PC-3 (cell line): ENCODE data around the gene LRRC74A.

Source experiments
- EZH2 ChIP-seq: fragments of 300-600 bp; sonication (generic); IDR thresholded peaks from one replicate; pipeline ENCODE4 v1.6.1; 2017; ENCODE audit warnings: antibody characterized with exemption, mild to moderate bottlenecking, low read length; ENCODE audit not compliant: unreplicated experiment
- EZH2phosphoT487 ChIP-seq: fragments of 300-600 bp; sonication (generic); IDR thresholded peaks from 2 replicates; pipeline ENCODE4 v1.6.1; 2018; ENCODE audit warnings: mild to moderate bottlenecking, antibody characterized with exemption, low read length, borderline replicate concordance
- TF ChIP-seq, protein P1 (sequence below): fragments of 300-600 bp; sonication (generic); conservative IDR thresholded peaks from 2 replicates; pipeline ENCODE4 v1.5.1; 2017; ENCODE audit warnings: antibody characterized with exemption, low read depth, mild to moderate bottlenecking, low read length

DNA sequence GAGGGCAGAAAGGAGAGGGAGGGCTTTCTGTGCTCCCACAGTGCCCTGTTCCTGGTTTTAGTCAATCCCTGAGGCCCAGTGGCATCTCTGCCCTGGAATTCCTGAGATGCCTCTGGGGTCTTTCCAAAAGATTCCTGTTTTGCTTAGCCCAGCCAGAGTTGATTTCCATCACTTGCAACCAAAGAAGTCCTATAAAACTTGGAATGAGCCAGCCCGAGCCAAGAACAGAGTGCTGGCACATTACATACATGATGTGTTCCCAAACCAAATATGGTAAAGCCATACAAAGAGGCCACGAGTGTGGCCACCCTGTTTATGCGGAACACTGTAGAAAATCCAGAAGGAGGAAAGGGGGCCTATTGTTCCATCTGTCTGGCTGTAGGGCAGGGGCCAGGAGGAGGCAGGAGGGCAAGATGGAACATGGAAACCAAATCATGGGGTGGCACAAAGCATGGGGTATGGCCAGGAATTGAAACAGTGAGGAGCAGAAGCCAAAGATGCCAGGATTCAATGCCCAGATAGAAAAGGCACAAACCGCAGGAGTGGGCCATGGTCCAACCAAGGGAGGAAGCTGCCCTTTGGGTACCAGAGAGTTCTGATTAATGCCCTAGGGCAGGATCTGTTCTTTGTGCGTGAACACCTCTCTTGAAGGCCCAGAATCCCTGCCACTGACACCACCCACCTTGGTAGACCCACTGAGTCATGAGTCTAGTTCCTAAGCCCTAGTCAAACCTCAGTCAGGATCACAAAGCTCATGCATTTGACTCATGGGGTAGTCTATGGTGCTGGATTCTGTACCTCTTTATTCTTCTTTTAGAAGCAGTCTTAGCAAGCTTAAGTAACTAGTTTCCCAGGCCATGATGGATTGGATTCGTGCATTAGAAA lies 75.2 kb downstream of the LRRC74A start:
- TF ChIP-seq EZH2phosphoT487 = no peak
- TF ChIP-seq, protein P1, sequence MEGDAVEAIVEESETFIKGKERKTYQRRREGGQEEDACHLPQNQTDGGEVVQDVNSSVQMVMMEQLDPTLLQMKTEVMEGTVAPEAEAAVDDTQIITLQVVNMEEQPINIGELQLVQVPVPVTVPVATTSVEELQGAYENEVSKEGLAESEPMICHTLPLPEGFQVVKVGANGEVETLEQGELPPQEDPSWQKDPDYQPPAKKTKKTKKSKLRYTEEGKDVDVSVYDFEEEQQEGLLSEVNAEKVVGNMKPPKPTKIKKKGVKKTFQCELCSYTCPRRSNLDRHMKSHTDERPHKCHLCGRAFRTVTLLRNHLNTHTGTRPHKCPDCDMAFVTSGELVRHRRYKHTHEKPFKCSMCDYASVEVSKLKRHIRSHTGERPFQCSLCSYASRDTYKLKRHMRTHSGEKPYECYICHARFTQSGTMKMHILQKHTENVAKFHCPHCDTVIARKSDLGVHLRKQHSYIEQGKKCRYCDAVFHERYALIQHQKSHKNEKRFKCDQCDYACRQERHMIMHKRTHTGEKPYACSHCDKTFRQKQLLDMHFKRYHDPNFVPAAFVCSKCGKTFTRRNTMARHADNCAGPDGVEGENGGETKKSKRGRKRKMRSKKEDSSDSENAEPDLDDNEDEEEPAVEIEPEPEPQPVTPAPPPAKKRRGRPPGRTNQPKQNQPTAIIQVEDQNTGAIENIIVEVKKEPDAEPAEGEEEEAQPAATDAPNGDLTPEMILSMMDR = no peak
- TF ChIP-seq EZH2 = no peak
